ENCODE data around the gene SDK2.

- TF ChIP-seq TARDBP (IDR thresholded peaks at IDR 0.05) (no peak), FOXM1 (IDR thresholded peaks at IDR 0.05; ENCODE audit: borderline replicate concordance) (no peak), SP1 (IDR thresholded peaks at IDR 0.05) (no peak), FOXA1 (IDR thresholded peaks at IDR 0.05) (no peak), BHLHE40 (IDR thresholded peaks at IDR 0.05; ENCODE audit: borderline replicate concordance) (no peak), NFRKB (IDR thresholded peaks at IDR 0.05) (no peak), PKNOX1 (IDR thresholded peaks at IDR 0.05) (no peak), ZNF384 (IDR thresholded peaks at IDR 0.05) (no peak), L3MBTL2 (conservative IDR thresholded peaks at IDR 0.05) (no peak), SUZ12 (IDR thresholded peaks at IDR 0.05) (no peak)
Measured at GRCh38 chr17:73318427-73318813, 325.8 kb downstream of the SDK2 start.
